ENCODE results near the gene CPLANE2.
"Not testable (repeated sequence)": the region's sequence is repeated elsewhere in the genome, so short reads cannot be mapped to it uniquely, and the experiment has no call there.

The CPLANE2 gene

GRCh38 chr1:16204216-16204615 lies 32.8 kb downstream of the CPLANE2 start:
- H3K4me1 Mint-ChIP-seq, result peaks cover 8 to 19% of the 10 kb centered on the region in 2 donors
- H3K9me3 Mint-ChIP-seq, result no peaks in the 10 kb centered on the region
- DNase-seq (no peak), ATAC-seq (replicated peaks) (no peak)
- H3K27ac Mint-ChIP-seq, result no peak overlapping the region
- peaks cover 11 to 16% of the 10 kb centered on the region in 2 donors for H3K36me3 Mint-ChIP-seq
- no peaks in the 10 kb centered on the region for H3K27me3 Mint-ChIP-seq
- H3K4me3 Mint-ChIP-seq, result no peak overlapping the region

- ATAC-seq (replicated peaks), result no peak
- H3K27ac Mint-ChIP-seq, result no peak overlapping the region
Observed at GRCh38 chr1:16203550-16203949, 33.4 kb downstream of the CPLANE2 start.

GRCh38 chr1:16202281-16203210 lies 34.4 kb downstream of the CPLANE2 start:
- H3K27ac Mint-ChIP-seq, result no peak overlapping the region
- DNase-seq (no peak), ATAC-seq (replicated peaks) (no peak)
- H3K4me1 Mint-ChIP-seq, result peaks cover 11 to 19% of the 10 kb centered on the region in 2 donors
- no peak overlapping the region for H3K4me3 Mint-ChIP-seq
- H3K27me3 Mint-ChIP-seq, result no peaks in the 10 kb centered on the region
- H3K9me3 Mint-ChIP-seq, result no peaks in the 10 kb centered on the region
- peaks cover 11 to 16% of the 10 kb centered on the region in 2 donors for H3K36me3 Mint-ChIP-seq

More at GRCh38 chr1:16203550-16203949, 33.4 kb downstream of the CPLANE2 start:
- Mint-ChIP-seq H3K4me3 (no peak overlapping the region), H3K36me3 (peaks cover 11 to 16% of the 10 kb centered on the region in 2 donors), H3K27me3 (no peaks in the 10 kb centered on the region), H3K9me3 (no peaks in the 10 kb centered on the region), H3K4me1 (peaks cover 11 to 19% of the 10 kb centered on the region in 2 donors)
- DNase-seq, result no peak

- Mint-ChIP-seq H3K4me3 (no peak overlapping the region), H3K4me1 (peaks cover 5 to 6% of the 10 kb centered on the region in 2 donors), H3K27me3 (no peaks in the 10 kb centered on the region), H3K27ac (peak overlapping the region; percentile 0), H3K36me3 (peaks cover 11 to 21% of the 10 kb centered on the region in 2 donors), H3K9me3 (peaks cover 0 to 3% of the 10 kb centered on the region in 2 donors)
- ATAC-seq (replicated peaks) (no peak), DNase-seq (no peak)
Observed at GRCh38 chr1:16199700-16200099, 37.3 kb downstream of the CPLANE2 start.

- ATAC-seq (replicated peaks) (no peak), DNase-seq (no peak)
- H3K4me1 Mint-ChIP-seq, result peaks cover 4 to 5% of the 10 kb centered on the region in 2 donors
- H3K27me3 Mint-ChIP-seq, result no peaks in the 10 kb centered on the region
- H3K9me3 Mint-ChIP-seq, result peaks cover 0 to 3% of the 10 kb centered on the region in 2 donors
- H3K36me3 Mint-ChIP-seq, result peaks cover 8 to 16% of the 10 kb centered on the region in 2 donors
- no peak overlapping the region for H3K27ac Mint-ChIP-seq
- no peak overlapping the region for H3K4me3 Mint-ChIP-seq
Observed at GRCh38 chr1:16199157-16199501, 37.9 kb downstream of the CPLANE2 start.

GRCh38 chr1:16198444-16199156 lies 38.4 kb downstream of the CPLANE2 start:
- Mint-ChIP-seq H3K4me1 (peaks cover 4 to 5% of the 10 kb centered on the region in 2 donors), H3K9me3 (peaks cover 0 to 3% of the 10 kb centered on the region in 2 donors), H3K27ac (no peak overlapping the region), H3K4me3 (no peak overlapping the region), H3K27me3 (no peaks in the 10 kb centered on the region), H3K36me3 (peaks cover 8 to 13% of the 10 kb centered on the region in 2 donors)
- no peak for ATAC-seq (replicated peaks)
- no peak for DNase-seq

- Mint-ChIP-seq H3K36me3 (peaks cover 3 to 9% of the 10 kb centered on the region in 2 donors), H3K27ac (no peak overlapping the region), H3K4me3 (no peak overlapping the region), H3K4me1 (peaks cover 4 to 5% of the 10 kb centered on the region in 2 donors), H3K9me3 (peaks cover 0 to 3% of the 10 kb centered on the region in 2 donors), H3K27me3 (no peaks in the 10 kb centered on the region)
- ATAC-seq (replicated peaks) (no peak), DNase-seq (no peak)
Observed at GRCh38 chr1:16196874-16197273, 40.1 kb downstream of the CPLANE2 start.

GRCh38 chr1:16196139-16196538 lies 40.8 kb downstream of the CPLANE2 start:
- H3K36me3 Mint-ChIP-seq; ATAC-seq (replicated peaks); H3K9me3 Mint-ChIP-seq; H3K27ac Mint-ChIP-seq; H3K4me1 Mint-ChIP-seq; DNase-seq; H3K4me3 Mint-ChIP-seq; H3K27me3 Mint-ChIP-seq: not testable (repeated sequence)

- H3K4me1 Mint-ChIP-seq, result peaks cover 4 to 5% of the 10 kb centered on the region in 2 donors
- H3K36me3 Mint-ChIP-seq, result peaks cover 0 to 9% of the 10 kb centered on the region in 2 donors
- no peak for ATAC-seq (replicated peaks)
- no peak overlapping the region for H3K27ac Mint-ChIP-seq
- no peak overlapping the region for H3K4me3 Mint-ChIP-seq
- DNase-seq, result no peak
- peaks cover 0 to 3% of the 10 kb centered on the region in 2 donors for H3K9me3 Mint-ChIP-seq
- H3K27me3 Mint-ChIP-seq, result peaks cover 0 to 3% of the 10 kb centered on the region in 2 donors
Observed at GRCh38 chr1:16195518-16195905, 41.5 kb downstream of the CPLANE2 start.

GRCh38 chr1:16191916-16192546 lies 45.0 kb downstream of the CPLANE2 start:
- Mint-ChIP-seq H3K4me1 (peaks cover 4% of the 10 kb centered on the region in 2 donors), H3K27ac (no peak overlapping the region), H3K9me3 (peaks cover 0 to 3% of the 10 kb centered on the region in 2 donors), H3K4me3 (no peak overlapping the region), H3K36me3 (peaks cover 0 to 5% of the 10 kb centered on the region in 2 donors), H3K27me3 (peaks cover 5 to 11% of the 10 kb centered on the region in 2 donors)
- DNase-seq (no peak), ATAC-seq (replicated peaks) (no peak)

GRCh38 chr1:16191309-16191708 lies 45.7 kb downstream of the CPLANE2 start:
- H3K9me3 Mint-ChIP-seq, result no peaks in the 10 kb centered on the region
- ATAC-seq (replicated peaks) (no peak), DNase-seq (no peak)
- peaks cover 5 to 11% of the 10 kb centered on the region in 2 donors for H3K27me3 Mint-ChIP-seq
- no peak overlapping the region for H3K27ac Mint-ChIP-seq
- no peak overlapping the region for H3K4me3 Mint-ChIP-seq
- peaks cover 4% of the 10 kb centered on the region in 2 donors for H3K4me1 Mint-ChIP-seq
- peaks cover 0 to under 1% of the 10 kb centered on the region in 2 donors for H3K36me3 Mint-ChIP-seq

- H3K36me3 Mint-ChIP-seq, result no peaks in the 10 kb centered on the region
- H3K9me3 Mint-ChIP-seq, result no peaks in the 10 kb centered on the region
- H3K27ac Mint-ChIP-seq, result no peak overlapping the region
- peaks cover 4% of the 10 kb centered on the region in 2 donors for H3K4me1 Mint-ChIP-seq
- peaks cover 5 to 11% of the 10 kb centered on the region in 2 donors for H3K27me3 Mint-ChIP-seq
- ATAC-seq (replicated peaks) (no peak), DNase-seq (no peak)
- no peak overlapping the region for H3K4me3 Mint-ChIP-seq
Observed at GRCh38 chr1:16189921-16190621, 46.9 kb downstream of the CPLANE2 start.

GRCh38 chr1:16189003-16189402 lies 48.0 kb downstream of the CPLANE2 start:
- DNase-seq (no peak), ATAC-seq (replicated peaks) (no peak)
- H3K9me3 Mint-ChIP-seq, result no peaks in the 10 kb centered on the region
- no peaks in the 10 kb centered on the region for H3K36me3 Mint-ChIP-seq
- H3K4me3 Mint-ChIP-seq, result no peak overlapping the region
- H3K27me3 Mint-ChIP-seq, result peaks cover 5 to 13% of the 10 kb centered on the region in 2 donors
- H3K27ac Mint-ChIP-seq, result no peak overlapping the region
- peaks cover 4% of the 10 kb centered on the region in 2 donors for H3K4me1 Mint-ChIP-seq
